Small intestine (tissue), 7 donors: ENCODE data around the gene GOLM1. TPM values are rescaled to one million over a fixed set of nuclear protein-coding genes. Genes with fewer than 3 reads are reported as not detected.

Source experiments
- DNase-seq, 2 donors: peaks; one replicate each; pipeline versions ENCODE4 v3.0.0 to v3.0.0-alpha.2; 2013
- FAIRE-seq: peaks from 2 replicates; lab custom pipeline; 2012; peaks lifted over from hg19 to GRCh38; lab: Jason Lieb, UNC
- H3K27ac ChIP-seq, 3 donors: one replicate each; pipeline ENCODE4 v1.5.1; 2013; ENCODE audit warnings: low read length in 2 of 3, mild to moderate bottlenecking in 2 of 3, control low read depth in 1 of 3, inconsistent platforms in 1 of 3, low read depth in 1 of 3, moderate library complexity in 1 of 3
- H3K27me3 ChIP-seq, 3 donors: one replicate each; pipeline ENCODE4 v1.6.1; 2013; ENCODE audit warnings: low read length in 3 of 3, inconsistent platforms in 1 of 3; ENCODE audit not compliant: control insufficient read depth in 3 of 3, insufficient read depth in 3 of 3
- H3K36me3 ChIP-seq, 3 donors: one replicate each; pipeline ENCODE4 v1.6.1; 2013; ENCODE audit warnings: low read length in 3 of 3, inconsistent platforms in 1 of 3, low read depth in 1 of 3, mild to moderate bottlenecking in 1 of 3, moderate library complexity in 1 of 3; ENCODE audit not compliant: control insufficient read depth in 3 of 3, insufficient read depth in 2 of 3
- H3K4me1 ChIP-seq, 3 donors: one replicate each; pipeline ENCODE4 v1.6.1; 2013; ENCODE audit warnings: low read length in 2 of 3, inconsistent platforms in 1 of 3, low read depth in 1 of 3, mild to moderate bottlenecking in 1 of 3, moderate library complexity in 1 of 3; ENCODE audit not compliant: control insufficient read depth in 3 of 3, insufficient read depth in 2 of 3
- H3K4me3 ChIP-seq, 3 donors: one replicate each; pipeline ENCODE4 v1.5.1; 2013; ENCODE audit warnings: low read length in 3 of 3, control low read depth in 1 of 3, inconsistent platforms in 1 of 3, low read depth in 1 of 3, mild to moderate bottlenecking in 1 of 3, moderate library complexity in 1 of 3
- H3K9me3 ChIP-seq, 2 donors: one replicate each; pipeline ENCODE4 v1.6.1; 2013; ENCODE audit warnings: low read depth in 1 of 2, low read length in 1 of 2; ENCODE audit not compliant: control insufficient read depth in 2 of 2, insufficient read depth in 1 of 2
- WGBS, 3 donors: extraction: QIAGEN DNeasy Blood & Tissue Kit; methylation state at CpG; one replicate each; pipeline ENCODE4 v1.1.7; 2013; 5-methylcytosine and 5-hydroxymethylcytosine counted together
- polyA plus RNA-seq, 4 donors: library from polyadenylated mRNA; stranded (reverse) in 3 of 4; unstranded in 1 of 4; fragments of 200-250 nt in 3 of 4; fragments of 120-200 nt in 1 of 4; gene quantifications; one replicate each; pipeline versions ENCODE4 v1.2.1 to v1.2.3, GENCODE V29; 2013
- donor health status: healthy with polysubstance abuse.
- donor health status: control.
- donor health status: control.
- donor health status: Bipolar disorder and iron deficiency.
- donor health status: healthy.

Gene GOLM1
- polyA plus RNA-seq, 4 donors: 17.8 to 318 (median 102) TPM

DNA sequence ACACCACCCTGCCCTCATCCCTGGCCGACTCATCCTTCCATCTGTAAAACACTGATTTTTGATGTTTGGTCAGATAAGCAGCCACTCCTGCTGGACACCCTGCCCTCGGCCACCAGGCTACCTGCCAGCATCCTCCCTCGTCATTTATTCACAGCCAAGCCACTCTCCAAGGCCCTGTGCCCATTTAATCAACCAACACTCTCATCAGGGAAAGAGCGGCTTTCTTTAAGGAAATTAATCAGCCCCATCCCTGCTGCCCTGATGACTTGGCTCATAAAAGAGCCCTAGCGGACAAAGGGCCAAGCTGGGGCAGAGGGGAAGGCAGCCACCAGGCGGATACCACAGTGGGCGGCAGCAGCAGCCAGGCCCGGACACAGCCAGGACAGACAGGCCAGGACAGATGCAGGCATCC is 52.4 kb downstream of the GOLM1 start:
- H3K4me3 ChIP-seq: no peak overlapping the region
- 81 to 82% (median 82%) methylated on average over 8 of the region's 8 CpGs for WGBS, 3 donors
- H3K27me3 ChIP-seq: no peaks in the 10 kb centered on the region
- H3K4me1 ChIP-seq: peaks cover 0 to 10% (median 0%) of the 10 kb centered on the region in 3 donors
- FAIRE-seq (no peak), DNase-seq (no peak)
- no peaks in the 10 kb centered on the region for H3K9me3 ChIP-seq
- no peak overlapping the region for H3K27ac ChIP-seq
- peaks cover 0 to 24% (median 0%) of the 10 kb centered on the region in 3 donors for H3K36me3 ChIP-seq

DNA sequence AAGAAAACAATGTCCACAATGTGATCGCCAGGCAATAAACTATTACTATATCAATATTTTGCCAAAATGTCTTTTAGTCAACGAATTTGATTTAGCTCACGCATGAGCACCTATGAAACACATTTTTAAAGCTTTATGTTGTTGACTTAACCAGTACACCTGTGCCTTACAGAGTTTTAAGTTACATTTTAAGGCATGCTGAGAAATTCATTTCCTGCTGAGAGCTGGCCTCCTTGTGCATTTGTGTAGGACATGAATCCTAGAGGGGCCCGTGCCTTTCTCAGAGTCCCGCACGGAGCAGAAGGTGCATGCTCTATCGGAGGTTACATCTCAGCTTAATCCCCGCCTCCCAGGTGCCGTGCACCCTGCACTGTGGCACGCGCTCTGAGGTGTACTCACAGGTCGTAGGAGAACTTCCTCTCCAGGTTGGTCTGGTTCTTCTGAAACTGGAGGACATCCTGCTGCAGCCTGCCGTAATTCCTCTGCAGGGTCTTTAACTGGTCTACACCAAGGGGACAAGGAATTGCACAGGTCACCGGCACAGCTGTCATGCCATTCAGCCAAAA is 53.2 kb downstream of the GOLM1 start:
- Histone ChIP-seq H3K4me1 (peaks cover 0 to 16% (median 0%) of the 10 kb centered on the region in 3 donors), H3K27ac (no peak overlapping the region), H3K27me3 (no peaks in the 10 kb centered on the region), H3K9me3 (no peaks in the 10 kb centered on the region), H3K4me3 (no peak overlapping the region), H3K36me3 (peaks cover 0 to 22% (median 0%) of the 10 kb centered on the region in 3 donors)
- 92 to 95% (median 93%) methylated on average over 14 of the region's 14 CpGs for WGBS, 3 donors
- DNase-seq: no peak
- no peak for FAIRE-seq

DNA sequence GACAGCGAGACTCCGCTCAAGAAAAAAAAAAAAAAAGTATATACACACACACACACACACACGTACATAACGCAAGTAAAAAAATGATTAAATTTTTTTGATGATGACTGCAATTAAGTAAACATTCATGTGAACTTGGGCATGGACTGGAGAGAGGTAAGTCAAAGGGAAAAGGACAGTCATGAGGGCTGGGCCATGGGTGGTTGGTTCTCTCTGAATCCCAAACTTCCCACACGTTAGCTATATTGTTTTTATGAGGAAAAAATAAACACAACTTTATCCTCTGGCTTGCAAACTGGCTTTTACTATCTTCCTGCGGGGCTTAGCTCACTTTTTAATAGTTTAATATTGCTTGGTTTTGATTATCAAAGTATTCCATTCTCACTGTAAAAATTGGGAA is 53.7 kb downstream of the GOLM1 start:
- 91 to 93% (median 92%) methylated on average over 6 of the region's 6 CpGs for WGBS, 3 donors
- H3K27ac ChIP-seq: no peak overlapping the region
- FAIRE-seq: no peak
- H3K4me1 ChIP-seq: peaks cover 0 to 20% (median 0%) of the 10 kb centered on the region in 3 donors
- no peak for DNase-seq
- no peak overlapping the region for H3K4me3 ChIP-seq
- H3K27me3 ChIP-seq: no peaks in the 10 kb centered on the region
- no peaks in the 10 kb centered on the region for H3K9me3 ChIP-seq
- peaks cover 0 to 23% (median 0%) of the 10 kb centered on the region in 3 donors for H3K36me3 ChIP-seq

DNA sequence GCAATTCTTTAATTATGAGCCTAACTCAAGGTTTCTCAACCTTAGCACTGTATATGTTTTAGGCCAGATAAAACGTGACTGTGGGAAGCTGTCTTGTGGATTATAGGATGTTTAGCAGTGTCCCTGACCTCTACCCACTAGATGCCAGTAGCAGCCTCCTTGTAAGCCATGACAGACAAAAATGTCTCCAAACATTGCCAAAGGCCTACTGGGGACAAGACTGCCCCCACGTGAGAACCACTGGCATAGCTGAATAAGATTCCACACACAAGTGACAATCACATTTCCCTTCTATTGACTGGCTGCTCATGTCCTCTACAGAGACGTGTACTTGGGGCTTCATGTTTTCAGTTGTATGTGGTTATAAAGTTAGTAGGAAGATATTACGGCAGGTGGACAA is 55.4 kb downstream of the GOLM1 start:
- WGBS, 3 donors: 86 to 87% (median 87%) methylated on average over 4 of the region's 4 CpGs
- FAIRE-seq: no peak
- H3K27ac ChIP-seq: no peak overlapping the region

DNA sequence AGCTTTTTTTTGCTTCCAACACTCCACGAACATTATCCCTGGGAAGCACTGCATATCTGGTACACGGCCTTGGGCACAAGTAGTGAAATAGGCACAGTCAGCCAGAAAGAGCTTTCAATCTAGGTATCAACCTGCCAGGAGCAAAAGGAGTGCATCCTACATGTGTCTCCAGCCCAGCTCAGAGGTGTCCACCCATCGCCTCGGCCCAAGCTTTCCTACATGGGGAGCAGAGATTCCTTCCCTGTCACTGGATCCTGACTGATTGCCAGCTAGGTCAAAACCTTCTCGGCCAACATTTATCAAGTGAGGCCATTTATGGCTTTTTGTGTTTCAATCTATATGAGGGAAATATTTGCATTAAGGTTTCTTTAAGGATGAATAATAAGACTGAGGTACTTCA is 55.8 kb downstream of the GOLM1 start:
- Histone ChIP-seq H3K4me1 (peaks cover 0 to 20% (median 0%) of the 10 kb centered on the region in 3 donors), H3K4me3 (no peak overlapping the region), H3K36me3 (peaks cover 0 to 31% (median 0%) of the 10 kb centered on the region in 3 donors), H3K27ac (no peak overlapping the region), H3K27me3 (no peaks in the 10 kb centered on the region), H3K9me3 (no peaks in the 10 kb centered on the region)
- FAIRE-seq (no peak), DNase-seq (no peak)
- 86 to 87% (median 87%) methylated on average over 5 of the region's 5 CpGs for WGBS, 3 donors

More for the DNA sequence above, 55.4 kb downstream of the GOLM1 start:
- Histone ChIP-seq H3K27me3 (no peaks in the 10 kb centered on the region), H3K4me3 (no peak overlapping the region), H3K9me3 (no peaks in the 10 kb centered on the region), H3K4me1 (peaks cover 0 to 20% (median 0%) of the 10 kb centered on the region in 3 donors), H3K36me3 (peaks cover 0 to 31% (median 0%) of the 10 kb centered on the region in 3 donors)
- DNase-seq: no peak

DNA sequence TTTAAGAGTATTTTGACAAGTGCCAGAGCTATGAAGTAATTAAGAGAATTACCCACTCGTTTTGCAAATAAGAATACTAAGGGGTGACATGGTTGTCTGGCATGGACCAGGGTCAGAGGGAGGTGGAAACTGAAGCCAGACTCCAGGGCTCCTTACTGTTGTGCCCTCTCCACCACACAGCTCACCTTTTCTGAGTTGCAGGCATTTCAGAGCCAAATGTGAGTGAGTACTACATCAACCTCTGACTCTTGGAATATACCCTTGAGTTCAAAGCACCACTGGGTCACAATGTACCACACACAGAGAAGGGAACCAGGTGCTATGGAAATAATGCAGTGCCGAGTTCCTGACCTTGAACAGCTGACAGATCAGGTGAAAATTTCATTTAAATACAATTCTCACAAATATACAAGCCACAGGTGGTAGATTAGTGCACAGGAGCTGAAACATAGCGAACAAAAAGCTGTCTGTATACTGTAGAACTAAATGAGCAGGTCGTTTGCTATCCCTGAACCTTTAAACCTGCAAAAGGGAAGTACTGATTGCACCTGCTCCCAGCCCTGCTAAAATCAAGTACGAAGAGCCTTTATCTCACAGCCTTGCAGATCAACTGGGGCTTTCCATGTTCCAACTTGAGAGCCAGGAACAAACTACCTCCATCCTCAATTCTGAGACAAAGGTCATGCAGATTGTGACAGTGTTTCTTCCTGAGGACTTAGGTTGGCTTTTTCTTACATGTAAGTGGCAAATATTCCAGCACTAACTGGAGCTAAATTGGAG is 57.0 kb downstream of the GOLM1 start:
- FAIRE-seq: no peak
- Histone ChIP-seq H3K4me3 (no peak overlapping the region), H3K9me3 (no peaks in the 10 kb centered on the region), H3K27ac (peak overlapping the region in 1 of 3 donors; percentile 32), H3K4me1 (peaks cover 0 to 20% (median 0%) of the 10 kb centered on the region in 3 donors), H3K36me3 (peaks cover 0 to 34% (median 0%) of the 10 kb centered on the region in 3 donors), H3K27me3 (no peaks in the 10 kb centered on the region)
- 8 to 51% (median 23%) methylated on average over 5 of the region's 5 CpGs for WGBS, 3 donors
- DNase-seq: peak; percentile 44 to 75

DNA sequence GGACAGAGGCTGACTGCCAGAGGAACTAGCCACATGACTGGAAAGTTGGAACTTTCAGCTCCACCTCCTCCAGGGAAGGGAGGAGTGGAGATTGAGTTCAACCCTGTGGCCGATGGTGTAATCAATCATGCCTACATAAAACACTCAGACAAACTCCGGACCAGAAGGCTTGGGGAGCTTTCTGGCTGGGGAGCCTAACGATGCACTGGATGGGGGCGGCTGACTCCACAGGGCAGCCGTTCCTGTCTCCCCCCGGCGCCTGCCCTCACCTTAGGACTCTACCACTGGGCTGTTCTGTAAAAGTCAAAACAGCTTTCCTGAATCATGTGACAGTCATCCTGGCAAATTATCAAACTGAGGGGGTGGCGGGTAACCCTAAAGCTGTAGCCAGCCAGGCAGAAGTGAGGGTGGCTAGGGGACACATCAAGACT is 58.0 kb downstream of the GOLM1 start:
- peak overlapping the region in 1 of 3 donors; percentile 14 for H3K4me3 ChIP-seq
- no peak overlapping the region for H3K27ac ChIP-seq

DNA sequence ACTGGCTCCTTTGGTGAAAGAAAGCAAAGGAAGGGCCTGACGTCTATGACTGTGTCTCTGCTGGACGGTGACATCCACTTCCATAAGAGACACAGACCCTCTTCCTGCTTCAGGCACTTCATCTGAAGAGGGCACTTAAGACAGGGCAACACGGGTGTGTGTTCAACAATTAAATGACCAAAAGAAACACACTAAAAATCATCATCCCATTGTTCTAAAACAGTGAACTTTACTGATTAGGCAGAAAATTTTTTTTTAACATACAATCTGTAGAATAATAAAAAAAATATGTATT is 58.5 kb downstream of the GOLM1 start:
- no peak for FAIRE-seq
- 57 to 61% (median 58%) methylated on average over 3 of the region's 3 CpGs for WGBS, 3 donors
- Histone ChIP-seq H3K4me3 (no peak overlapping the region), H3K4me1 (peaks cover 0 to 20% (median 0%) of the 10 kb centered on the region in 3 donors), H3K36me3 (peaks cover 0 to 33% (median 0%) of the 10 kb centered on the region in 3 donors), H3K9me3 (no peaks in the 10 kb centered on the region), H3K27ac (no peak overlapping the region), H3K27me3 (no peaks in the 10 kb centered on the region)
- no peak for DNase-seq

More for the DNA sequence above, 58.0 kb downstream of the GOLM1 start:
- WGBS, 3 donors: 17 to 41% (median 26%) methylated on average over 8 of the region's 8 CpGs
- H3K4me1 ChIP-seq: peaks cover 0 to 20% (median 0%) of the 10 kb centered on the region in 3 donors
- H3K36me3 ChIP-seq: peaks cover 0 to 30% (median 0%) of the 10 kb centered on the region in 3 donors
- DNase-seq (peak; percentile 55 to 77), FAIRE-seq (no peak)
- no peaks in the 10 kb centered on the region for H3K9me3 ChIP-seq
- no peaks in the 10 kb centered on the region for H3K27me3 ChIP-seq
